GM10266 (cell line): ENCODE measurements around the gene TAS2R50.
"Not testable (repeated sequence)": the region's sequence is repeated elsewhere in the genome, so short reads cannot be mapped to it uniquely, and the experiment has no call there.

Source experiments
- DNase-seq: peaks from one replicate; pipeline ENCODE4 v3.0.0; 2012; ENCODE audit errors: extremely low spot score
- TF ChIP-seq, protein P1 (sequence below): IDR thresholded peaks from 2 replicates; pipeline ENCODE4 v1.5.1; 2012; ENCODE audit warnings: mild to moderate bottlenecking, low read depth; ENCODE audit not compliant: control insufficient read depth, insufficient read depth; ENCODE audit errors: missing control alignments

TAS2R50 gene, protein sequence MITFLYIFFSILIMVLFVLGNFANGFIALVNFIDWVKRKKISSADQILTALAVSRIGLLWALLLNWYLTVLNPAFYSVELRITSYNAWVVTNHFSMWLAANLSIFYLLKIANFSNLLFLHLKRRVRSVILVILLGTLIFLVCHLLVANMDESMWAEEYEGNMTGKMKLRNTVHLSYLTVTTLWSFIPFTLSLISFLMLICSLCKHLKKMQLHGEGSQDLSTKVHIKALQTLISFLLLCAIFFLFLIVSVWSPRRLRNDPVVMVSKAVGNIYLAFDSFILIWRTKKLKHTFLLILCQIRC

DNA sequence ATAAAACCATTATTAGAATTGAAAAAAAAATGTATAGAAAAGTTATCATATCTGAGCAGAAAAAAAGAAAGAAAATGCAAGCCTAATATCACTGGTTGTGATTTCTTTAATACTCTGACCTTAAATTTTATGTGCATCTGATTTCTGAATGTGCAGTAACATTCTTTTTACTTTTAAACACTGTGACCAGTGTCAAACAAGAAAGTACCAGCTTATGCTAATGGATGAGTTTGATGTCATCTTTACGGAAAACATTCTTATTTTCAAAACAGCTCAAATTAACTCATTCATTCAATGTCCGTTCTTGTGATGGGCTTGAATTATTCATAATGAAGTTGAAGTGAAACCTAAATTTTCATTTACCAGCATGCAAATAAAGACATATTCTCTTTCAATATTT is at the start of gene TAS2R50:
TAS2R50 (minus strand) TSS at position 101 of the 400 bp plus-strand sequence; CDS start at position 49, 52 bp downstream.
- TF ChIP-seq, protein P1, sequence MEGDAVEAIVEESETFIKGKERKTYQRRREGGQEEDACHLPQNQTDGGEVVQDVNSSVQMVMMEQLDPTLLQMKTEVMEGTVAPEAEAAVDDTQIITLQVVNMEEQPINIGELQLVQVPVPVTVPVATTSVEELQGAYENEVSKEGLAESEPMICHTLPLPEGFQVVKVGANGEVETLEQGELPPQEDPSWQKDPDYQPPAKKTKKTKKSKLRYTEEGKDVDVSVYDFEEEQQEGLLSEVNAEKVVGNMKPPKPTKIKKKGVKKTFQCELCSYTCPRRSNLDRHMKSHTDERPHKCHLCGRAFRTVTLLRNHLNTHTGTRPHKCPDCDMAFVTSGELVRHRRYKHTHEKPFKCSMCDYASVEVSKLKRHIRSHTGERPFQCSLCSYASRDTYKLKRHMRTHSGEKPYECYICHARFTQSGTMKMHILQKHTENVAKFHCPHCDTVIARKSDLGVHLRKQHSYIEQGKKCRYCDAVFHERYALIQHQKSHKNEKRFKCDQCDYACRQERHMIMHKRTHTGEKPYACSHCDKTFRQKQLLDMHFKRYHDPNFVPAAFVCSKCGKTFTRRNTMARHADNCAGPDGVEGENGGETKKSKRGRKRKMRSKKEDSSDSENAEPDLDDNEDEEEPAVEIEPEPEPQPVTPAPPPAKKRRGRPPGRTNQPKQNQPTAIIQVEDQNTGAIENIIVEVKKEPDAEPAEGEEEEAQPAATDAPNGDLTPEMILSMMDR = no peak

DNA sequence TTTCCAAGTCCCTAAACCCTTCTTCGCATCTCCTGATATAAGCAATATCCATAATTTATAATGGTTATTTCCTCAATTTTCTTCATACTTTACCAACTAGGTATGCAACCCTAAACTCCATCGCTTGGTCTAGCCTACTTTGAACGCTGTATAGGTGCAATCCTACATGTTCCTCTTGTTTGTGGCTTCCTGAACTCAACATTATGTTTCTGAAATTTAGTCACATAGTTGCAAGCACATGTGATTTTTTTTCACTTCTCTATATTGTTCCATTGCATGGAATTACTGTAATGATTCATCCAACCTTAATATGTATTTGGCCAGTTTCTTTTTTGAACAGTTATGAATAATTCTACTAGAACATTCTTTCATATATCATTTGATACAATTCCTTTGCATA is 47.2 kb upstream of the TAS2R50 start:
- DNase-seq = not testable (repeated sequence)

More for the DNA sequence above, at the start of gene TAS2R50:
- DNase-seq = no peak

DNA sequence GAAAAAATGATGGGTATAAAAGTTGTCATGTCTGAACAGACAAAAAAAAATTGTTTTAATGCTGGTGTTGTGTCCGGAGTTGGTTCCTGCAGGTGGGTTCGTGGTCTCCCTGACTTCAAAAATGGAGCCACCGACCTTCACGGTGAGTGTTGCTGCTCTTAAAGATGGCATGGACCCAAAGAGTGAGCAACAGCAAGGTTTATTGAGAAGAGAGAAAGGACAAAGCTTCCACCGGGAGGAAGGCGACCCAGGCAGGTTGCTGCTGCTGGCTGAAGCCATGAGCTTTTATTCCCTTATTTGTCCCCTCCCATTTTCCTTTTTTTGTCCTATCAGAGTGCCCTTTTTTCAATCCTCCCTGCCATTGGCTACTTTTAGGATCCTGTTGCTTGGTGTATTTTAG is 44.6 kb upstream of the TAS2R50 start, which contains the start of gene TAS2R31:
TAS2R31 (minus strand) TSS at position 101 of the 400 bp plus-strand sequence; CDS start at position 29, 72 bp downstream.
- DNase-seq = no peak
- TF ChIP-seq, protein P1 = no peak

DNA sequence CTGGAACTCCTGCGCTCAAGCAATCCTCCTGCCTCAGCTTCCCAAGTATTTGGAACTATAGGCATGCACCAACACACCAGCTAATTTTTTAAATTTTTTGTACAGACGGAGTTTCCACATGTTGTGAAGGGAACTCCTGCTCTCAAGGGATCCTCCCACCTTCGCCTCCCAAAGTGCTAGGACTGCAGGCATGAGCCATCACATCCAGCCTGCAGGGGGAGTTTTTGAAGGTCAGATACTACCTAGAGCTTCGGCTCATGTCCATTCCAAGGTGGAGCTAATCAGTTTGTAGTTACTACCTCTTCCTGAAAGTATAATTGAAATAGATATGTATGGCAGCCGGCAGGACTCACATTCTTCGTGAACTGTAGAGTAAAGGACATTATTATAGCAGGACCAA is 39.4 kb upstream of the TAS2R50 start:
- TF ChIP-seq, protein P1 = no peak
- DNase-seq = no peak

DNA sequence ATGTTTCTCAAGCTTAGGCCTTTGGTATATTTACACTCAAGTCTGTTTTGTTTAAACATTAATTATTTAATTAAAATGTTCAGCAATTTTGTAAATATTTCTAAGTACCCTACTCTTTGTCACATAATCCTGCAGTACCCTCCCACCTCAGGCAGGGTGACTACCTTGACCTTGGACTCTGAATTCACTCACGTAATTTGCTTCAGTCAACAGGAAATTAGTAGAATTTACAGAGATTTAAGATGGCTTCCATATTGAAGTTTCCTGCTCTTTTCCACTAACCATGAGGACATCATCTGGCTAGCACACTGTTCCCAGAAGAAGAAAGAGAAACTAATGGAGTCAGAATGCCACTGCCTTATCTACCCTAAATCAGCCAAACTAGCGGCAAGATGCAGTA is 36.7 kb upstream of the TAS2R50 start:
- DNase-seq = no peak
- TF ChIP-seq, protein P1 = no peak

DNA sequence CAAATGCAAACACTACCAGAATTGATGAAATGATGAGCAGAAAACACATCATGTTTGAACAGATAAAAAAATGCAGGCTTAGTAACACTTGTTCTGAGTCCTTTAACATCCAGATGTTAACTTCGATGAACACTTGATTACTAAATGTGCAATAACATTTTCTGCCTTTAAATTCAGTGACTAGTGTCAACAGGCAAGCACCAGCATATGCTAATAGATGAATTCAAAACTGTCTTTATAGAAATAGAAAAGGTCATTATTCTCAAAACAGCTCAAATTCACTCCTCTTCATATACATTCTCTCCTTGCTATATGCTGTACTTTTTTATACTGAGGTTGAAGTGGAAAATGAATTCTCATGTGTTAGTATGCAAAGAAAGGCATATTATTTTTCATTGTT is 35.8 kb upstream of the TAS2R50 start, which contains the start of gene TAS2R19:
TAS2R19 (minus strand) TSS at position 101 of the 400 bp plus-strand sequence; CDS start at position 52, 49 bp downstream.
- DNase-seq = no peak
- TF ChIP-seq, protein P1 = no peak

DNA sequence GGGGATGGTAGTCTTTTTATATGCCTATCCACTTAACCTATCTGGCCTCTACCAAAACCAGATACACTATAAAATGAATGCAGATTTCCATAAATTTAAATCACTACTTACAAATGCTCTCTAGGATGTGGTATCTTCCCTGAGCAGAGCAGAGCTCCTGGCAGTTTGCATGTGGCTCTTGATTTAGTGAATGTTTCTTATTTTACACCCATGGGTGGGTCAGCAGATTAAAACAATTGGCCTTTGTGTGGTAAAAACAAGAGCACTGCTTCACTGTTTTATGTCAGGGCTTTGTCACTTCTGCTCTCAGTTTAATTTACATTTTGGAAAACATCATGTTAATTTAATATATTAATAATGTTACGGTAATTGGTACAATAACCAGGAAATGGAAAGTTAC is 30.2 kb upstream of the TAS2R50 start:
- TF ChIP-seq, protein P1 = no peak
- DNase-seq = no peak
